ENCODE measurements around the gene IGF2BP3. TPM values are rescaled to one million over a fixed set of nuclear protein-coding genes. Genes with fewer than 3 reads are reported as not detected.

Gene IGF2BP3
- total RNA-seq, 5 donors from 2014 or later (not counting 1 experiment from before 2014, with no cell fraction given) = 0.46 to 1.9 (median 0.55) TPM; not detected in 1

GRCh38 chr7:23337374-23337773 lies 132.9 kb downstream of the IGF2BP3 start:
- DNase-seq (no peak), ATAC-seq (replicated peaks in 1 of 4) (no peak)
- H3K9me3 ChIP-seq = no peaks in the 10 kb centered on the region
- H3K27me3 ChIP-seq (replicated peaks in 1 of 2; ENCODE audit: control insufficient read depth in 2 of 2, extremely low read depth in 1 of 2, insufficient read depth in 2 of 2, low read length in 1 of 2) = peaks cover 0 to 7% of the 10 kb centered on the region in 2 experiments
- no peaks in the 10 kb centered on the region for H3K4me1 ChIP-seq (ENCODE audit: control insufficient read depth in 1 of 2, extremely low read depth in 1 of 2, insufficient read depth in 2 of 2, low read length in 2 of 2)
- H3K4me3 Mint-ChIP-seq = no peak overlapping the region
- no peaks in the 10 kb centered on the region for H3K9me3 Mint-ChIP-seq
- H3K27ac ChIP-seq (ENCODE audit: low read length) = no peak overlapping the region
- peaks cover 3% of the 10 kb centered on the region for H3K36me3 Mint-ChIP-seq
- H3K4me1 Mint-ChIP-seq = no peaks in the 10 kb centered on the region
- no peak overlapping the region for H3K4me3 ChIP-seq (ENCODE audit: control insufficient read depth in 1 of 2, extremely low read depth in 1 of 2, low read length in 1 of 2)
- POLR2A ChIA-PET = no interaction called here
- H3K27me3 Mint-ChIP-seq = peaks cover 2 to 10% of the 10 kb centered on the region in 2 donors
- H3K27ac Mint-ChIP-seq = no peak overlapping the region
- peaks cover 0 to 9% of the 10 kb centered on the region in 2 donors for H3K36me3 ChIP-seq (ENCODE audit: control insufficient read depth in 2 of 2, extremely low read depth in 1 of 2, insufficient read depth in 1 of 2, low read length in 1 of 2)
- CTCF ChIA-PET = no interaction called here

GRCh38 chr7:23336799-23337283 lies 133.4 kb downstream of the IGF2BP3 start:
- no peak for DNase-seq
- H3K9me3 Mint-ChIP-seq = no peaks in the 10 kb centered on the region
- peaks cover 3% of the 10 kb centered on the region for H3K36me3 Mint-ChIP-seq
- Histone ChIP-seq H3K36me3 (ENCODE audit: control insufficient read depth in 2 of 2, extremely low read depth in 1 of 2, insufficient read depth in 1 of 2, low read length in 1 of 2) (peaks cover 0 to 9% of the 10 kb centered on the region in 2 donors), H3K9me3 (no peaks in the 10 kb centered on the region), H3K27me3 (replicated peaks in 1 of 2; ENCODE audit: control insufficient read depth in 2 of 2, extremely low read depth in 1 of 2, insufficient read depth in 2 of 2, low read length in 1 of 2) (peaks cover 0 to 7% of the 10 kb centered on the region in 2 experiments), H3K4me3 (ENCODE audit: control insufficient read depth in 1 of 2, extremely low read depth in 1 of 2, low read length in 1 of 2) (no peak overlapping the region), H3K27ac (ENCODE audit: low read length) (no peak overlapping the region), H3K4me1 (ENCODE audit: control insufficient read depth in 1 of 2, extremely low read depth in 1 of 2, insufficient read depth in 2 of 2, low read length in 2 of 2) (no peaks in the 10 kb centered on the region)
- WGBS (ENCODE audit: insufficient coverage) = 100% methylated on average over 1 of the region's 6 CpGs
- no peak overlapping the region for H3K4me3 Mint-ChIP-seq
- ChIA-PET CTCF (no interaction called here), POLR2A (no interaction called here)
- no peak overlapping the region for H3K27ac Mint-ChIP-seq
- no peaks in the 10 kb centered on the region for H3K4me1 Mint-ChIP-seq
- no peak for ATAC-seq (replicated peaks in 1 of 4)
- peaks cover 2 to 10% of the 10 kb centered on the region in 2 donors for H3K27me3 Mint-ChIP-seq

- no peaks in the 10 kb centered on the region for H3K9me3 ChIP-seq
- ChIA-PET CTCF (no interaction called here), POLR2A (no interaction called here)
- peaks cover 0 to 7% of the 10 kb centered on the region in 2 experiments for H3K27me3 ChIP-seq (replicated peaks in 1 of 2; ENCODE audit: control insufficient read depth in 2 of 2, extremely low read depth in 1 of 2, insufficient read depth in 2 of 2, low read length in 1 of 2)
- H3K9me3 Mint-ChIP-seq = no peaks in the 10 kb centered on the region
- peaks cover 3% of the 10 kb centered on the region for H3K36me3 Mint-ChIP-seq
- H3K27ac ChIP-seq (ENCODE audit: low read length) = no peak overlapping the region
- peaks cover 0 to 9% of the 10 kb centered on the region in 2 donors for H3K36me3 ChIP-seq (ENCODE audit: control insufficient read depth in 2 of 2, extremely low read depth in 1 of 2, insufficient read depth in 1 of 2, low read length in 1 of 2)
- H3K4me3 Mint-ChIP-seq = no peak overlapping the region
- WGBS (ENCODE audit: insufficient coverage) = 33% methylated on average over 1 of the region's 3 CpGs
- H3K4me1 ChIP-seq (ENCODE audit: control insufficient read depth in 1 of 2, extremely low read depth in 1 of 2, insufficient read depth in 2 of 2, low read length in 2 of 2) = no peaks in the 10 kb centered on the region
- H3K27ac Mint-ChIP-seq = no peak overlapping the region
- H3K4me1 Mint-ChIP-seq = no peaks in the 10 kb centered on the region
- H3K27me3 Mint-ChIP-seq = peaks cover 2 to 10% of the 10 kb centered on the region in 2 donors
- no peak overlapping the region for H3K4me3 ChIP-seq (ENCODE audit: control insufficient read depth in 1 of 2, extremely low read depth in 1 of 2, low read length in 1 of 2)
- ATAC-seq (replicated peaks in 1 of 4) (peak in 1 of 4 experiments; percentile 44), DNase-seq (no peak)
These were observed 134.2 kb downstream of the IGF2BP3 start for GRCh38 chr7:23336086-23336485.

- H3K36me3 Mint-ChIP-seq = peaks cover 3% of the 10 kb centered on the region
- H3K9me3 Mint-ChIP-seq = no peaks in the 10 kb centered on the region
- no peak overlapping the region for H3K27ac ChIP-seq (ENCODE audit: low read length)
- H3K4me3 ChIP-seq (ENCODE audit: control insufficient read depth in 1 of 2, extremely low read depth in 1 of 2, low read length in 1 of 2) = no peak overlapping the region
- CTCF ChIA-PET = no interaction called here
- no peaks in the 10 kb centered on the region for H3K4me1 ChIP-seq (ENCODE audit: control insufficient read depth in 1 of 2, extremely low read depth in 1 of 2, insufficient read depth in 2 of 2, low read length in 2 of 2)
- H3K4me3 Mint-ChIP-seq = no peak overlapping the region
- 51% methylated on average over 4 of the region's 6 CpGs for WGBS (ENCODE audit: insufficient coverage)
- no peak overlapping the region for H3K27ac Mint-ChIP-seq
- no peaks in the 10 kb centered on the region for H3K9me3 ChIP-seq
- POLR2A ChIA-PET = no interaction called here
- ATAC-seq (replicated peaks in 1 of 4) (no peak), DNase-seq (no peak)
- peaks cover 0 to 9% of the 10 kb centered on the region in 2 donors for H3K36me3 ChIP-seq (ENCODE audit: control insufficient read depth in 2 of 2, extremely low read depth in 1 of 2, insufficient read depth in 1 of 2, low read length in 1 of 2)
- H3K27me3 Mint-ChIP-seq = peaks cover 2 to 10% of the 10 kb centered on the region in 2 donors
- peaks cover 0 to 7% of the 10 kb centered on the region in 2 experiments for H3K27me3 ChIP-seq (replicated peaks in 1 of 2; ENCODE audit: control insufficient read depth in 2 of 2, extremely low read depth in 1 of 2, insufficient read depth in 2 of 2, low read length in 1 of 2)
- H3K4me1 Mint-ChIP-seq = no peaks in the 10 kb centered on the region
These were observed 134.7 kb downstream of the IGF2BP3 start for GRCh38 chr7:23335621-23336020.

- H3K4me3 Mint-ChIP-seq = no peak overlapping the region
- WGBS (ENCODE audit: insufficient coverage) = 100% methylated on average over 2 of the region's 2 CpGs
- CTCF ChIA-PET = no interaction called here
- H3K9me3 Mint-ChIP-seq = no peaks in the 10 kb centered on the region
- Histone ChIP-seq H3K4me1 (ENCODE audit: control insufficient read depth in 1 of 2, extremely low read depth in 1 of 2, insufficient read depth in 2 of 2, low read length in 2 of 2) (no peaks in the 10 kb centered on the region), H3K27me3 (replicated peaks in 1 of 2; ENCODE audit: control insufficient read depth in 2 of 2, extremely low read depth in 1 of 2, insufficient read depth in 2 of 2, low read length in 1 of 2) (peaks cover 0 to 7% of the 10 kb centered on the region in 2 experiments), H3K4me3 (ENCODE audit: control insufficient read depth in 1 of 2, extremely low read depth in 1 of 2, low read length in 1 of 2) (no peak overlapping the region), H3K9me3 (no peaks in the 10 kb centered on the region), H3K27ac (ENCODE audit: low read length) (no peak overlapping the region), H3K36me3 (ENCODE audit: control insufficient read depth in 2 of 2, extremely low read depth in 1 of 2, insufficient read depth in 1 of 2, low read length in 1 of 2) (peaks cover 0 to 9% of the 10 kb centered on the region in 2 donors)
- H3K36me3 Mint-ChIP-seq = peaks cover 3% of the 10 kb centered on the region
- H3K27me3 Mint-ChIP-seq = peaks cover 2 to 10% of the 10 kb centered on the region in 2 donors
- POLR2A ChIA-PET = no interaction called here
- no peaks in the 10 kb centered on the region for H3K4me1 Mint-ChIP-seq
- no peak overlapping the region for H3K27ac Mint-ChIP-seq
- ATAC-seq (replicated peaks in 1 of 4) = no peak
- DNase-seq = no peak
These were observed 135.2 kb downstream of the IGF2BP3 start for GRCh38 chr7:23335136-23335535.

GRCh38 chr7:23334482-23335056 lies 135.7 kb downstream of the IGF2BP3 start:
- H3K4me3 ChIP-seq (ENCODE audit: control insufficient read depth in 1 of 2, extremely low read depth in 1 of 2, low read length in 1 of 2) = no peak overlapping the region
- no peaks in the 10 kb centered on the region for H3K9me3 Mint-ChIP-seq
- ChIA-PET POLR2A (no interaction called here), CTCF (no interaction called here)
- ATAC-seq (replicated peaks in 1 of 4) (no peak), DNase-seq (no peak)
- H3K27ac Mint-ChIP-seq = no peak overlapping the region
- no peaks in the 10 kb centered on the region for H3K9me3 ChIP-seq
- WGBS (ENCODE audit: insufficient coverage) = 83% methylated on average over 1 of the region's 5 CpGs
- H3K4me3 Mint-ChIP-seq = no peak overlapping the region
- H3K36me3 ChIP-seq (ENCODE audit: control insufficient read depth in 2 of 2, extremely low read depth in 1 of 2, insufficient read depth in 1 of 2, low read length in 1 of 2) = peaks cover 0 to 9% of the 10 kb centered on the region in 2 donors
- peaks cover 3% of the 10 kb centered on the region for H3K36me3 Mint-ChIP-seq
- H3K4me1 ChIP-seq (ENCODE audit: control insufficient read depth in 1 of 2, extremely low read depth in 1 of 2, insufficient read depth in 2 of 2, low read length in 2 of 2) = no peaks in the 10 kb centered on the region
- peaks cover 2 to 10% of the 10 kb centered on the region in 2 donors for H3K27me3 Mint-ChIP-seq
- H3K27ac ChIP-seq (ENCODE audit: low read length) = no peak overlapping the region
- H3K4me1 Mint-ChIP-seq = no peaks in the 10 kb centered on the region
- peaks cover 0 to 7% of the 10 kb centered on the region in 2 experiments for H3K27me3 ChIP-seq (replicated peaks in 1 of 2; ENCODE audit: control insufficient read depth in 2 of 2, extremely low read depth in 1 of 2, insufficient read depth in 2 of 2, low read length in 1 of 2)

All from T-cell (primary cell).